Adipose tissue (tissue), 3 donors: Measurements from ENCODE around the gene FGF5. TPM values are rescaled to one million over a fixed set of nuclear protein-coding genes. Genes with fewer than 3 reads are reported as not detected.
"Not testable (repeated sequence)": the region's sequence is repeated elsewhere in the genome, so short reads cannot be mapped to it uniquely, and the experiment has no call there.

Experiments
- H3K27ac ChIP-seq: one replicate; pipeline ENCODE4 v1.5.1; 2013; ENCODE audit warnings: low read depth, low read length
- WGBS, 3 donors: extraction: QIAGEN DNeasy Blood & Tissue Kit; methylation state at CpG; one replicate each; pipeline ENCODE4 v1.1.7; 2013; 5-methylcytosine and 5-hydroxymethylcytosine counted together
- polyA plus RNA-seq, 3 donors: library from polyadenylated mRNA; stranded (reverse); fragments of 200-250 nt; gene quantifications; one replicate each; pipeline ENCODE4 v1.2.3, GENCODE V29; 2013
- donor health status: healthy with polysubstance abuse.
- donor health status: Bipolar disorder and iron deficiency.
- donor health status: healthy.

FGF5 gene
- polyA plus RNA-seq, 3 donors, result 0.03 to 6.2 TPM; not detected in 1

DNA sequence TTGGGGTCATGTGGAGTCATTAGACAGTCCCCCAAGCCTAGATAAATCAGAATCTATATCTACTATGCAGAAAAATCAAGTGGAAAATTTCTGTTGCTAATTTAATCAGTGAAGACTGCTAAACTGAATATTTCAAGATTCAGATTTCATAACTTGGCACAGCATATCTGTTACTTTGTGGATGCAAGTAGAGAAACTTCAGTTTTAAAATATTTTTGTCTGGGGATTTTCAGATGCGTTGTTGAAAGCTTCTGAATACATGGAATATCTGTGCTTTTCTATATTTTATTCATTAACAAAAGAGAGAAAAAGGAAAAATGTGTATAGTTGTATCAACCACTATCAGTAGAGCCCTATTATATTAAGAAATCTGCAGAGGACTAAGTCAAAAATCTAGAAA, 4.4 kb downstream of the FGF5 start:
- WGBS, 3 donors, result 0 to 67% (median 37%) methylated on average over 1 of the region's 1 CpG
- no peak overlapping the region for H3K27ac ChIP-seq

- 46 to 84% (median 72%) methylated on average over 3 of the region's 3 CpGs for WGBS, 3 donors
- no peak overlapping the region for H3K27ac ChIP-seq
These were observed 5.3 kb downstream of the FGF5 start for GRCh38 chr4:80271801-80272200.

DNA sequence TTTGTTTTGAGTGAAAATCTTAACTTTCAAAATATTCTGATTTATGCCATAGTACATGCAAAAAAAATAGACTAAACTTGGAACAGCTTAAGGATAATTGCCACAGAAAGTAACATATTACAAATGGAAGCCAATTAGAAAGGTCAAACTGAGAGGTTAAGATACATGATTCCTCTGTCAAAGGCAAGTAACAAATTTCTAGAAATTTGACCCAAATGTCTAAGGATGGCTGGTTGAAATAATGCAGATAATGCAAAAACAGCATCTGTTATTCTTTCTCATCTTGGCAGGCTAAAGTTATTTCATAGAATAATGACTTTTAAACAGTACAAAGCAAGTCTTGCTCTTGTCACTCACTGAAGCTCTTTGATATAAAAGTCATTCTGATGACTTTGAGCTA, 10.5 kb downstream of the FGF5 start:
- no peak overlapping the region for H3K27ac ChIP-seq

- H3K27ac ChIP-seq, result no peak overlapping the region
- WGBS, 3 donors, result 83 to 87% (median 86%) methylated on average over 1 of the region's 1 CpG
These were observed 13.3 kb downstream of the FGF5 start for GRCh38 chr4:80279751-80280150.

GRCh38 chr4:80286451-80286850, 20.0 kb downstream of the FGF5 start:
- H3K27ac ChIP-seq, result no peak overlapping the region
- WGBS, 3 donors, result 56 to 65% (median 60%) methylated on average over 7 of the region's 7 CpGs

DNA sequence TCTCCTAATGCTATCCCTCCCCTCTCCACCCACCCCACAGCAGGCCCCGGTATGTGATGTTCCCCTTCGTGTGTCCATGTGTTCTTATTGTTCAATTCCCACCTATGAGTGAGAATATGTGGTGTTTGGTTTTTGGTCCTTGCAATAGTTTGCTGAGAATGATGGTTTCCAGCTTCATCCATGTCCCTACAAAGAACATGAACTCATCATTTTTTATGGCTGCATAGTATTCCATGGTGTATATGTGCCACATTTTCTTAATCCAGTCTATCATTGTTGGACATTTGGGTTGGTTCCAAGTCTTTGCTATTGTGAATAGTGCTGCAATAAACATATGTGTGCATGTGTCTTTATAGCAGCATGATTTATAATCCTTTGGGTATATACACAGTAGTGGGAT, 24.2 kb downstream of the FGF5 start:
- not testable (repeated sequence) for H3K27ac ChIP-seq
- WGBS, 3 donors, result 96 to 98% (median 96%) methylated on average over 2 of the region's 2 CpGs

- 35 to 92% (median 90%) methylated on average over 2 of the region's 2 CpGs for WGBS, 3 donors
- H3K27ac ChIP-seq, result no peak overlapping the region
These were observed 27.7 kb downstream of the FGF5 start for GRCh38 chr4:80294206-80294605.

- WGBS, 3 donors, result 44 to 63% (median 61%) methylated on average over 3 of the region's 3 CpGs
- H3K27ac ChIP-seq, result no peak overlapping the region
These were observed 28.9 kb downstream of the FGF5 start for GRCh38 chr4:80295336-80295735.

GRCh38 chr4:80295826-80296225, 29.4 kb downstream of the FGF5 start:
- WGBS, 3 donors, result 81 to 88% (median 82%) methylated on average over 5 of the region's 5 CpGs
- H3K27ac ChIP-seq, result no peak overlapping the region

GRCh38 chr4:80301884-80302283, 35.4 kb downstream of the FGF5 start:
- WGBS, 3 donors, result 70 to 84% (median 76%) methylated on average over 4 of the region's 4 CpGs
- H3K27ac ChIP-seq, result no peak overlapping the region

GRCh38 chr4:80302616-80303223, 36.3 kb downstream of the FGF5 start:
- no peak overlapping the region for H3K27ac ChIP-seq
- 88 to 95% (median 94%) methylated on average over 23 to 26 of the region's 26 CpGs for WGBS, 3 donors

GRCh38 chr4:80305466-80305865, 39.0 kb downstream of the FGF5 start:
- H3K27ac ChIP-seq, result no peak overlapping the region
- WGBS, 3 donors, result 80 to 86% (median 80%) methylated on average over 3 of the region's 3 CpGs

- H3K27ac ChIP-seq, result no peak overlapping the region
- 66 to 78% (median 71%) methylated on average over 2 of the region's 2 CpGs for WGBS, 3 donors
These were observed 39.8 kb downstream of the FGF5 start for GRCh38 chr4:80306260-80306659.

- no peak overlapping the region for H3K27ac ChIP-seq
- WGBS, 3 donors, result 28 to 50% (median 46%) methylated on average over 1 of the region's 1 CpG
These were observed 40.8 kb downstream of the FGF5 start for GRCh38 chr4:80307183-80307735.

DNA sequence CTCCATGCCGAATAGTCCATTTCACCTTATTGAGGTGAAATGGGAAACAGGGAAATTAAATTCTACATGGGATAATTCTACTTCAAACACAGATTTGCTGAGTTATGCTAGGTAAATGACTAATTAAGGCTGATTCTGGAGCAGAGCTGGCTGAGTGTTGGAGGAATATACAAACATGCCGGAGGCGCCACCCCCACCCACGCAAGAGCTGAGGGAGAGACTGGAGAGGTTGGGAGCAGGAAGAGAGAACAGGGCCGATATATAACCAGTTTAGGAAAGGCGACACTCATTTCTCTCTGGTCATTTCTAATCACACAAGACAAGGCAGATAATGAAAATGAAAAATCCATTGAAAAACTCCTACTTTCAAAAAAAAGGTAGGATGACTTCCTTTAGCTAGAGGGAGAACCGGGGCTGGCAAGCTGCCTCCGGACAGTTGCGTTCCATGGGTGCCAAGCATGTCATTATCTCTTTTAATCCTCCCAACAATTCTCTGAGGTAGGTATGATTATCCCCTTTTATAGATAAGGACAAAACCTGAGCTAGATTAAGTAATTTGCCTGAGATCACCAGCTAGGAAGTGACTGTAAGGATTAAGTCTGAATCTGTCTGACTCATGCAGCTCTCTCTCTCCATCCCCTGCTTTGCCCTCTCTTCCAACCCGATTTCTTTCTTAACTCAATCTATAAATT, 41.5 kb downstream of the FGF5 start:
- WGBS, 3 donors, result 25 to 51% (median 46%) methylated on average over 10 of the region's 10 CpGs
- no peak overlapping the region for H3K27ac ChIP-seq

GRCh38 chr4:80308466-80308822, 42.0 kb downstream of the FGF5 start:
- no peak overlapping the region for H3K27ac ChIP-seq
- WGBS, 3 donors, result 47 to 64% (median 63%) methylated on average over 4 of the region's 4 CpGs

- H3K27ac ChIP-seq, result no peak overlapping the region
- WGBS, 3 donors, result 71 to 76% (median 72%) methylated on average over 5 of the region's 5 CpGs
These were observed 43.0 kb downstream of the FGF5 start for GRCh38 chr4:80309294-80310004.

GRCh38 chr4:80311130-80311529, 44.7 kb downstream of the FGF5 start:
- 81 to 85% (median 82%) methylated on average over 3 of the region's 3 CpGs for WGBS, 3 donors
- no peak overlapping the region for H3K27ac ChIP-seq

- no peak overlapping the region for H3K27ac ChIP-seq
- 64 to 84% (median 77%) methylated on average over 1 of the region's 1 CpG for WGBS, 3 donors
These were observed 45.7 kb downstream of the FGF5 start for GRCh38 chr4:80312124-80312523.
